DMS79 treated with DMSO at 0.1 percent for 48 hours (cell line): ENCODE measurements around the gene FOXO6.

Experiments used
- DNase-seq: peaks from one replicate; lab custom pipeline; 2025; lab: John Stamatoyannopoulos, UW

Gene FOXO6

GRCh38 chr1:41360786-41361494, at the start of gene FOXO6:
Gene FOXO6 (plus strand): TSS chr1:41361434.
- peak; percentile 94 for DNase-seq

DNA sequence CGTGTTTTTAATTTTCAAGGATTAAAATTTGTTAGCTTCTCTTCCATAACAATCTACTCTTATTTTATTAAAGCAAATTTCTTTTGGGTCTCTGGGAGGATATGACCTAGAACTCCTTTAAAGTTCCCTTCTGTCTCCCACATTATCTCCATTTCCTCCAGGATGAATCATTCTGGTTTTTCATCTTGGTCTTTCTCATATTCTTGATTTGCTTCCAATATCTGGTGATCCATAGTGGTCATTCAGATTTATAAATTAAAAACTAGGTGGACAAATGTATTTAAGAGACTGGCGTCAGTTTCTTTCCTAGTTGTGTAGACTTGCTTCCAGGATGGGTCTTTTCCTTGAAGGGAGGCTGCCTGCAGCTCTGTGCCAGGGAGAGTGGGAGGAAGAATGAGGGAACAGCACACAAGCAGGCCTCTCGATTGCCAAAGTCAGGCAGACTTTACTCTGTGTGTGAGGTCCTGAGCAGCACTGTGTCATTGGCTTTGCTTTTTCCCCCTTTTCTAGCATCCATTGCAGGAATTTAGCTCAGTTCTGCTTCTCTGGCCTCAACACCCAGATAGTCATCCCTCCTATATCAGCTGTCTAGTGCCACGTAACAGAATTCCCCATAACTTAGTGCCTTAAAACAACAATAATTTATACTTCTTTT, 48.1 kb upstream of the FOXO6 start:
- DNase-seq: no peak

GRCh38 chr1:41313661-41314131, 47.5 kb upstream of the FOXO6 start:
- DNase-seq: no peak

DNA sequence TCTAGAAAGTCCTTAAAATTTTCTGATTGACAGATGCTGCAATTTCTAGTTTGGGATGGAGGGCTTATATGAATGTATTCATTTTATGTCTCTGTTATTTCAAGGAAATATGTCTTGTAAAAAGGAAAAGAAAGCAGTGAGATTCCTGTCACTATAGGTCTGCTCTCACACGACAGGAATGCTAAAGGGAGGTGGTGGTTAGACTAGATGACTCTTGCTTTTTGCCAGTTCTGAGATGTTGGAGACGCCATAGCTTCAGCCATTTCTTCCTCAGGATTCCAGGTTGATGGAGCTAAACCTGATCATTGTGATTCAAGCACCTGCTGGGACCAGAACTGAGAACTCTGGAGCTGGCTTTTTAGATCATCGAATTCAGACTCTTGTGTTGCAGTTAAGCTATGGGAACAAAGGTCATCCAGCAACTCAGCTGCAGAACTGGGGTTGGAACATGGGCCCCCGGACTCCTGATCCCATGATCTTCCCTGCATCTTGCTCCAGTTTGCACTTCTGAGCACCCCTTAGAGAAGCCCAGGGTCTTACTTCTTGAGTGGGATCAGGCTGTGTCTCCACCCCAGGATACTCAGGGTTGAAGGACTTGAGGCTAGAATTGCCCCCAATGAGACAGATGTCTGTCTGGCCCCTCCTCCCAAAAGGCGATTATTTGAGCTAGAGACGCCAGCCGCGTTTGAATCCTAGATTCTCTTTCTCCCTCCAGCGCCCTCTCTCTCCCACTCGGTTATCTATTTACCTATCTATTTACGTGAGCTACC, 46.7 kb upstream of the FOXO6 start:
- DNase-seq: peak; percentile 45

DNA sequence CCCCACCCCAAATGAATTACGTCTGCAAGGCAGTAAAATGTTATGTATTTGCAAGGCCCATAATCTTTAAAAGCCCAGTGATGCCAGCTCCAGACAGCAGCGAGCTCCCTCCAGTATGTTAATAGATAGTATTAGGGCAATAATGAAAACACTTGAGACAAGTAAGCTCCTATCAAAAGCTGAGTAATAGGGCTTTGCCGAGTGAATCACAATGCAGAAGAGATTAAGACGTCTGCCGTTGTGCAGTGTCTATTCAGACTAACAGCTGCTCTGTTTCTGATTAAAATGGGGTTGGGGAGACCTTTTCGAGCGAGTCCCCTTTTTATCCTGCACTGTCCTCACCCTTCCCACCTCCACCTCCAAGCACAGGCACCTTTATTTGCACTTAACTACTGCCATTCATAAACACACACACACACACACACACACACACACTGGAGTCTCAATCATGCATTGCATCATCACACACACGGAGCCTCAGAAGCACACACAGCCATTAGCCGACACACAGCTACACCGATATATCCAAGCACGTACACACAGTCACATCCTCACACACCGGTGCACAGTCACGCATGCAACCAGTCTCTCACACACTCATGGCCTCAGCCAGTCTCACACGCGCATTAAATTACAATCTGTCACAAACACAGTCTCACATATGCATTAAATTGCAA, 46.0 kb upstream of the FOXO6 start:
- peak; percentile 75 for DNase-seq

- DNase-seq: no peak
Observed at GRCh38 chr1:41315871-41316270, 45.4 kb upstream of the FOXO6 start.

- DNase-seq: no peak
Observed at GRCh38 chr1:41317361-41317760, 43.9 kb upstream of the FOXO6 start.

GRCh38 chr1:41318135-41318534, 43.1 kb upstream of the FOXO6 start:
- no peak for DNase-seq

DNA sequence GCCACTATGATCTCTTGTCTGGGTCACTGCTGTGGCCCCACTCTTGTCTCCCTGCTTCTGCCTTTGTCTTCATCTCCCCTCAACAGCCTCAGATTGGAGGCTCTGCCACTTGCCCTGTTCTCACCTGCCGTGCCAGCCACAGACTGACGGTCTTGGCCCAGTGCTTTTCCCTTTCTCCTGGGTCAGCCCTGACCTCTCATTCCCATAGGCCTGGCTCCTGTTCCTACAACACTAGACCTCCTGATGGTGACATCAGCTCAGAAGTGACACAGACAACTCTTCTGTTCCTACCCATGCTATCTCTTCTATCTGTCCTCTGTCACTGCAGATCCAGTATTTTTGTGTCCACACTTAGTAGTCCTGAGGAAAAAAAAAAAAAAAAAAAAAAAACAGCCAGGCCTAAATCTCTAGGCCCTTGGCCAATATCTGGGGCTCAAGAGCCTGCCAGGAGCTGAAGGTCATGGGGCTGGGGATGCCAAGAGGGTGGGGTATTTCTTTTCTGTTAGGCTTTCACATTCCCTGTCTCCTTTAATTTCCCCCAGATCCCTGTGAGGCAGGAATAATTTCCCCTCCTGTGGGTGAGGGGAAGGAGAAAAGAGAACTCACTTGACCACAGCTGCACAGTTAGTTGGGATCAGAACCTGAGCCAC, 42.0 kb upstream of the FOXO6 start:
- DNase-seq: no peak

DNA sequence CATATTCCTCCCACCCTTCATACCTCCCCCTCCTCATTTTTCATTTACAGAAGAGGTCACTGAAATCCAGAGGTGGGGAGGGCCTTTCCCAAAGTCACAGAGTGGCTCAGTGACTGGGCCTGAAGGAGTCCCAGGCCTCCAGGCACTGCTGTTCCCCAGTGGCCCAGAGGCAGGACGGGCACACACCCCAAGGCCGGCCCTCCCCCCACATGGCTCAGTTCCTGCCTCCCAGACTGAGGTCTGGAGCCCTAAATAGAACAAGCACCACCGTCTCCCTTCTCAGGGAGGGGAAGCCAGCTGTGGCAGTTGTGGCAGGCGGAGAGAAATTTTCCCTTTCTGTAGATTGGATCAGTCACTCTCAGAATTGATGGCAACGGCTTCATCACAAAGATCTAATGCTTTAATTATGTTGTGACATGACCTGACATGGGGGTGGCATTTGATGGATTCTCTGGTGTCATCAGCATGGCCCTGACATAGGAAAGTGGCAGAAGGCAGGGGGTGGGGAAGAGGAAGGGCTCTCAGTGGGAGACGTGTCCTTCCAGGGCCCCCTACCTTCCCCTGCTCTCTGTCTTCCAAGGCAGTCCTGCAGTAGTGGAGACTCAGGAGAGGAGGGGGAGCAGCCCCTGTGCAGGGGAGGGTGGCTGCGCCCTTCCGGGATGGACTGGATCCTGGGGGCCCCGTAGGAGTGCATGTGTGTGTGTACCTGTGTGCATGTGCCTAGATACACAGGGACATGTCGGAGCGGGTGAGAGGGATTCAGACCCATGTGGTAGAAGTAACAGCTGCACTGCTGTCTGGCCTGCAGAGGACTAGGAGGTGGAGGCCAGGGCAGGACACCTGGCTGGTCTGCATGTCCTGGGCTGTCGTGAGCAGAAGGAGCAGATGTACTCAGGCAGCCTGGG, 41.2 kb upstream of the FOXO6 start:
- no peak for DNase-seq

DNA sequence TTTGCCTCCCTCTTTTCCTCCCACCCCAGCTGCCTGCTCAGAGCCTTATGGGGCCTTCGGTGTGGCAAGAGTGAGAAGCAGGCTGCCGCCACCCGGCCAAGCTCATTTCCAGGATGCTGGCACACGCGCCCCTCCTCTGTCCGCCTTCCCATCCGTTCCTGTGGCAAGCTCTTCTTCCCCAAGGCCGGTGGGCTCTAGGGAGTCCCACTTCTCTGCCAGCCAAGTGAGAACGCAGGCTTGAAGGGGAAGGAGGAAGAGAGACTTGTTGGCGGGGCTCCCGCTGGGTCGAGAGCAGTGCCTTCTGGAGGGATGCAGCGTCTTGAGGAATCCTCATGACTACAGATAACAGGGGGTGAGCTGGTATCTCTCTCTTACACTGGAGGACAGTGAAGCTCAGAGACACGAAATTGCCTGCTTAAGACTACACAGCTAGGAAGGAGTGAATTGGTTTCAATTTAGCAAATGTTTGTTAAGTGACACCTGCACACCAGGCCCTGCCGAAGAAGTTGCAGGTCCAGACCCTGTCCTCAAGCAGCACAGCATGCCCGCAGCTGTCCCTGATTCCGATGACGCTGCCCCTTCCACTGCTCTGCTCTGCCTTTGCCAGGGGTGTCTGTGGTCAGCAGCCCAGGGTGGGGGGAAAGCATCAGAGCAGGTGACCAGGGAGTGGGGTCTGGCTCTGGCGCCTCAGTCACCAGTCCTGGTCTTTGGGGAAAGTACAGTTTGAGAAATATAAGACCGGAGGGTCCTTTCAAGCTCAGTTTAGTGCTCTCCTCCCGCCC, 40.1 kb upstream of the FOXO6 start:
- DNase-seq: no peak

DNA sequence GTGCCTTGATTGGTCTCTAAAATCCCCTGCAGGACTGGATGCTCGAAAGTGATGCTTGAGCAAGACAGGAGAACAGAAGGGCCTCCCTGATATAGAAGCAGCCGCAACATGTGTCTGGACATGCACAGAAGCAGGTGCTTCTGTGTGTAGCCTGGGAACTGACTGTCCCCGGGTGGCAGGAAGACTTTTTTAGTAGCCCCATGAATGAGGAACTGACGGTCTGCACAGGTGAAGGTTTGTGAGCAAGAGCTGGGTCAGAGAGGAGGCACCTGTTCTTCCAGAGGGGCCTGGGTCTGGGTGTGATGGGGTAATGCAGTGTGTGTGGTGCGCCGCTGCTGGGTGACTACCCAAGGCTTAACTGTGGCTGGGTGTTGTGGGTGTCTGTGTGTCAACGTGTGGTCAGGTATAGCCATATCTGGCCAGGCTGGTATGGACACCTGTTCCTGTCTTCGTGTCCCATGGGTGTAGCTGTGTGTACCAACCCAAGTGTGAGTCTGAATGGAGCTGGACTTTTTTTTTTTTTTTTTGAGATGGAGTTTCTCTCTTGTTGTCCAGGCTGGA, 39.1 kb upstream of the FOXO6 start:
- no peak for DNase-seq

DNA sequence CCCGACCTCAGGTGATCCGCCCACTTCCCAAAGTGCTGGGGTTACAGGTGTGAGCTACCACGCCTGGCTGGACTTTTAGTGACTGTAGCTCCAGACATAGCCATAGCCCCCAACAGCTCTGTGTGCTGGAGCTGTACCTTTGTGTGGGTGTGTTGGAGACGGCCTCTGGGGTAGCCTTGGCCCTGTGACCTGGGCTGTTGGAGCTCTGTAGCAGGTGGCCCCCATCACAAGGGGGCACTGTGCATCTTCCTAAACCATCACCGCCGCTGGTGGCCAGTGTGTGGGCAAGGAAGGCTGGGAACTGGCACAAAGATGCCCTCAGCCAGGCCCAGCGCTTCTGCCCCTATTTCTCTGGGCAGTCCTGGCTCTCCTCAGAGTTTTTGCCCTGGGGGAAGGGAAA, 38.4 kb upstream of the FOXO6 start:
- DNase-seq: peak; percentile 10

DNA sequence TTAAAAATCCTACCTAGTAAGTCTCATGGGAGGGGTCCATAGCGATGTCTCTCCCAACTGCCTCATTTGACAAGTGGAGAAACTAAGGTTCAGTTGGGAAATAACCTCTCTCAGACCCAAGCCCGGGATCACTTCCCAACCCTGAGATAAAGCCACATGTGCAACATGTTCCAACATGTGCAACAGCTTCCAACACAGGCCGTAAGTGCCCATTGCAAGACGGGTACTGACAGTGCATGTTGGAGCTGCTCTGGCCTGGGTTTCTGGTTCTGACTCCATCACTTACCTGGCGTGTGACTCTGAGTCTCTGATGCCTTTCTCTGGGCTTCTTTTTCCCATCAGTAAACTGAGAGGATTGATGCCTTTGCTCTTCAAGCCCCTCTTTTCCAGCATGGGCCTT, 38.0 kb upstream of the FOXO6 start:
- no peak for DNase-seq

GRCh38 chr1:41325801-41326200, 35.4 kb upstream of the FOXO6 start:
- no peak for DNase-seq

GRCh38 chr1:41327383-41327999, 33.7 kb upstream of the FOXO6 start:
- no peak for DNase-seq

- DNase-seq: no peak
Observed at GRCh38 chr1:41328001-41328615, 33.1 kb upstream of the FOXO6 start.

DNA sequence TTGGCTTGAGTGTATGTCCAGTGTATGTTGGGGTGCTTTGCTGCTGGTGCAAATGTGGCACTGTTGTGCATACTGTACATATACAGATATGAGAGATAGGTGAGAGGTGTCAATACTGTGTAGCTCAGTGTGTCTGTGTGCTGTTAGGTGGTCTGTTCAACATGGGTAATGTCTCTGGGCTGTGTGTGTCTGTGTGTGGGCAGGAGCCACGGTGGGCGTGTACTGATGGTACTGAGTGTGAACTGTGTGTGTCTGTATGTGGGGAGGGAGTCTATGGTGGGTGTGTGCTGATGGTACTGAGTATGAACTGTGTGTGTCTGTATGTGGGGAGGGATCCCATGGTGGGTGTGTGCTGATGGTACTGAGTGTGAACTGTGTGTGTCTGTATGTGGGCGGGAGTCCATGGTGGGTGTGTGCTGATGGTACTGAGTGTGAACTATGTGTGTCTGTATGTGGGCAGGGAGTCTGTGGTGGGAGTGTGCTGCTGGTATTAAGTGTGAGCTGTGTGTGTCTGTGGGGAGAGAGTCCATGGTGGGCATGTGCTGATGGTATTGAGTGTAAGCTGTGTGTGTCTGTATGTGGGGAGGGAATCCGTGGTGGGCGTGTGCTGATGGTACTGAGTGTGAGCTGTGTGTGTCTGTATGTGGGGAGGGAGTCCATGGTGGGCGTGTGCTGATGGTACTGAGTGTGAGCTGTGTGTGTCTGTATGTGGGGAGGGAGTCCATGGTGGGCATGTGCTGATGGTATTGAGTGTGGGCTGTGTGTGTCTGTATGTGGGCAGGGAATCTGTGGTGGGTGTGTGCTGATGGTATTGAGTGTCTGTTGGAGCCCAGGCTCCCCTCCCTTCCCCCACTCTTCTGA, 32.2 kb upstream of the FOXO6 start:
- DNase-seq: no peak
